Cerebellar cortex (tissue), 1 donor: ENCODE data around the gene GARNL3.
A peak's percentile ranks its signal among the peaks of the same experiment; 100 is the strongest.

Source experiments
- DNase-seq: peaks from one replicate; pipeline ENCODE4 v3.0.0-alpha.2; 2015; ENCODE audit warnings: low spot score

The GARNL3 gene

DNA sequence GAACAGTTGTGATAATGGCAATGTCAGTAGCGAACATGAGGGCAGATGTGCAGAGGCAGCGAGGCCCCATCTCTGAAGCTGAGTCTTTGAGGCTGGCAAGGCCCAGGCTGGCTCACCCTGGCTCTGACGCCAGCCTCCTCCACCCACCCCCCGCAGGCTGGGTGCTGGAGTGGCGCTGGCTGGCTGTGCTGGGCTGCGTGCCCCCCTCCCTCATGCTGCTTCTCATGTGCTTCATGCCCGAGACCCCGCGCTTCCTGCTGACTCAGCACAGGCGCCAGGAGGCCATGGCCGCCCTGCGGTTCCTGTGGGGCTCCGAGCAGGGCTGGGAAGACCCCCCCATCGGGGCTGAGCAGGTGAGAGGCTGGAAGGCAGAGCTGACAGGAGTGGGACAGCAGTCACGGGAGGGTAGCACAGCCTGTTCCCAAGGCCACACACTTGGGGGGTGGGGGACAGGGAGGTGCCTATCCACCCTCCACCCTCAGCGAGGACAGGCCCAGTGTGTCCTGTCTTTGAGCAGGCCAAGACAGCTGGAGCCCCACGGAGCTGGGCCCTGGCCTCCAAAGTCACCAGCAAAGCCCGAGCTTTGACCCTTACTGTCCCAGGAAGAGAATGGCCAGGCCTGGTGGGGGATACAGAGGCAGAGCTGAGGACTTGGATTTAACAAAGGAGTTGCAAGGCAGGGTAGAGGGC lies 138.0 kb downstream of the GARNL3 start:
- no peak for DNase-seq

DNA sequence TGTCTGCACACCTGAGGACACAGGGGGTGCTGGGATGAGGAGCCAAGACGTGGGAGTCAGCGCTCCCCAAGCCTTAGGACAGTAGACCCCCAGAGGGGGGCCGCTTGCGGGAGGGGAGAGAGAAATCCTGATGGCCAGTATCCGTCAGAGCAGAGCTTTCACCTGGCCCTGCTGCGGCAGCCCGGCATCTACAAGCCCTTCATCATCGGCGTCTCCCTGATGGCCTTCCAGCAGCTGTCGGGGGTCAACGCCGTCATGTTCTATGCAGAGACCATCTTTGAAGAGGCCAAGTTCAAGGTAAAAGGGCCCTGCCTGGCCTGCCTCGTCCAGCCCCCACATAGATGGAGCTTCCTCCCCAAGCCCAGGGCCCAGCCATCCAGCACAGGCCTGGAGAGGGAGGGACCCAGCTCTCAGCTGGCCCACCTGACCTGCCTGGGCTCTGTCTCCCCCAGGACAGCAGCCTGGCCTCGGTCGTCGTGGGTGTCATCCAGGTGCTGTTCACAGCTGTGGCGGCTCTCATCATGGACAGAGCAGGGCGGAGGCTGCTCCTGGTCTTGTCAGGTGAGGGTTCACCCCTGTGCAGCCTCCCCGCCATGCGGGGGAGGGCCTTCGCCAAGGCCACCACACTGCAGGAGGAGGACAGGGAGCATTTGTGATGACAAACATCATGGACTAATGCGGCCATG lies 139.1 kb downstream of the GARNL3 start:
- no peak for DNase-seq

DNA sequence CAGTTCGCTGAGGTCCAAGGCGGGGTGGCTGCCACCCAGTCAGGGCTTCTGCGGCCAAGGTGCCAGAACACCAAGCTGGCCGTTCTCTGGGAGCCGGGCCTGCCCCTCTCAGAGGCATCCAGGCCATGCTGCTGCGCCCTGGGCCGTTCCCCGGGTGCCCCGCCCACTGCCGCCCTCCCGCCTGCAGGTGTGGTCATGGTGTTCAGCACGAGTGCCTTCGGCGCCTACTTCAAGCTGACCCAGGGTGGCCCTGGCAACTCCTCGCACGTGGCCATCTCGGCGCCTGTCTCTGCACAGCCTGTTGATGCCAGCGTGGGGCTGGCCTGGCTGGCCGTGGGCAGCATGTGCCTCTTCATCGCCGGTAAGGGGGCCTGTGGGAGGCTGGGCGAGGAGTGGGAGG lies 140.1 kb downstream of the GARNL3 start:
- no peak for DNase-seq

DNA sequence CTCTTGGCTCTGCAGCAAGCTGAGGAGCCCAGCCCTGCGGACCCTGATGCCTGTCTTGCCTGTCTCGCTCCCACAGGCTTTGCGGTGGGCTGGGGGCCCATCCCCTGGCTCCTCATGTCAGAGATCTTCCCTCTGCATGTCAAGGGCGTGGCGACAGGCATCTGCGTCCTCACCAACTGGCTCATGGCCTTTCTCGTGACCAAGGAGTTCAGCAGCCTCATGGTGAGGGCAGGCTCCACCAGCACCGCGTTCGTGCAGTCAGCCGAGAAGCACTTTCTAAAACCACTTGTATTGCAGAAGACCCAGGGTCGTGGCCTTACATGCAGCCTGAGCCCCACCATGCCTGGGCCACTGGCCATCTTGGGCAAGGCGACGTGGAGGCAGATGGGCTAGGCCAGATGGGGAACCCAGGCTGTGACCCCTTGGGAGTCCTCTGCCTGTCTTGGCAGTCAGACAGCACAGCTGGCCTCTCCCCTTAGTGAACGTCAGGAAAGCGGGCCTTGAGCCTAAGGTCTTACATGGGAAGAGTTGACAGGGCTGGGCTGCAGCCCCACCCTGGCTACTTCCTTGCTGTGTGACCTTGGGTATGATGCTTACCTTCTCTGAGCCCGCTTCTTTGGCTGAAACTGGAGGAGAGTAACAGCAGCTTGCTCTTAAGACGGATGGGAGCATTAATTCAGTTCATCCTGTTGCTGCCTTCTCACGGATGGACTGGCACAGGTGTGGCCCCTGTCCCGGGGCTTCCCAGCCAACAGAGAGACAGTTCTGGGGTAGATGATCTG lies 141.0 kb downstream of the GARNL3 start:
- DNase-seq: no peak

DNA sequence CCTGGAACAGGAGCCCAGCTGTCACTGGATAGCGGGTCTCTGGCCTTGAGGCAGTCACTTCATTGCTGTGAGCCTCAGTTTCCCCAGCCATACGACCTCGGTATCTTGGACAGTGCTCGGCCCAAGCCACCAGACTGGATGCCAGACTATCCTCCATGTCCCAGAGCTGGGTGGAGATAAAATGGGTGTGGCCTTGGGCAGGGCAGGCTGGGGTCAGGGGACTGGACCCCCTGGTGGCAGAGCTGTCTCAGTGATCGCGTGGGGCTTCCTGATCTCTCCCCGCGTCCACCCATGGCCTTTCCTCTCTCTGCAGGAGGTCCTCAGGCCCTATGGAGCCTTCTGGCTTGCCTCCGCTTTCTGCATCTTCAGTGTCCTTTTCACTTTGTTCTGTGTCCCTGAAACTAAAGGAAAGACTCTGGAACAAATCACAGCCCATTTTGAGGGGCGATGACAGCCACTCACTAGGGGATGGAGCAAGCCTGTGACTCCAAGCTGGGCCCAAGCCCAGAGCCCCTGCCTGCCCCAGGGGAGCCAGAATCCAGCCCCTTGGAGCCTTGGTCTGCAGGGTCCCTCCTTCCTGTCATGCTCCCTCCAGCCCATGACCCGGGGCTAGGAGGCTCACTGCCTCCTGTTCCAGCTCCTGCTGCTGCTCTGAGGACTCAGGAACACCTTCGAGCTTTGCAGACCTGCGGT lies 142.4 kb downstream of the GARNL3 start:
- no peak for DNase-seq

DNA sequence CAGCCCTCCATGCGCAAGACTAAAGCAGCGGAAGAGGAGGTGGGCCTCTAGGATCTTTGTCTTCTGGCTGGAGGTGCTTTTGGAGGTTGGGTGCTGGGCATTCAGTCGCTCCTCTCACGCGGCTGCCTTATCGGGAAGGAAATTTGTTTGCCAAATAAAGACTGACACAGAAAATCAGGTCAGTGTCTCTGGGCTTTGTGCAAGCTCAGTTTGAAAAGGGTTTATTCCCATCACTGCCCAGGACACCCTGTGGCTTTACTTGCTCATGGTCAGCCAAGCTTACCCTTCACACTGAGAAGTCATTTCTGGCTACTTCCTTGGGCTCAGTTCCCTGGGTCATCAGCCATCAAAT lies 142.9 kb downstream of the GARNL3 start:
- peak; percentile 97 for DNase-seq

DNA sequence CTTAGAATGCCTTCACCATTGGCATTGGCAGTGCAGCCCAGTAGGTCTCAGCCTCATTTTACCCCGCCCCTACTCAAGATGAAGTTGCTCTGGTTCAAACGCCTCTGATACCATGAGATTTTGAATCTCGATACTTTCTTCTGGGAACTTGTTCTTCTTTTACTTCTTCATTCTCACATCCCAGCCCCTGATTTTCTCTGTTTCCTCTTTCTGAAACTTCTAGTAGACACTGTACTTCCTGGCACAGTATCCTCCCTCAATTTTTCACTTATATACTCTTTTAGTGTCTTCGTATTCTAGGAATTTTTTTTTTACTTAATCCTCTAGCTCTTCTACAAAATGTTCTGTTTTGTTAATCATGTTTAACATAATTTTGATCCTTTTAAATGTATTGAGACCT lies 146.5 kb downstream of the GARNL3 start:
- no peak for DNase-seq

DNA sequence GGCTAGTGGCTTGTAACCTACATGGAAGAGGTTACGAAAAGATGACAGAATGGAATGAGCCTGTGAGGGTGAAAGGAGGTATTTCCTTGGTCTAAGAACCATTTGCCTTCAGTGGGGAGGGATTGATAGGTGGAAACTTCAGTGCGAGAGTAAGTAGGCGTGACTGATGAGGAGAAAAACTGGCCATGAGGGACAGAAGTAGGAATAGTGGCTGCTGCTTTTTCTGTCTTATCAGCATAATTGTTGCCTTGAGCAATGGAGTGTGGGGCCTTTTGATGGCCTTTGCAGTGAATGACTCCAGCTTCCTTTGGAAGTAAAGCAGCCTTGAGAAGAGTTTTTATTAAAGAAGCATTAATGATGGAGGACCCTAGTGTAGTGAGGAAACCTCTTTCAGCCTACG lies 150.6 kb downstream of the GARNL3 start:
- DNase-seq: no peak

DNA sequence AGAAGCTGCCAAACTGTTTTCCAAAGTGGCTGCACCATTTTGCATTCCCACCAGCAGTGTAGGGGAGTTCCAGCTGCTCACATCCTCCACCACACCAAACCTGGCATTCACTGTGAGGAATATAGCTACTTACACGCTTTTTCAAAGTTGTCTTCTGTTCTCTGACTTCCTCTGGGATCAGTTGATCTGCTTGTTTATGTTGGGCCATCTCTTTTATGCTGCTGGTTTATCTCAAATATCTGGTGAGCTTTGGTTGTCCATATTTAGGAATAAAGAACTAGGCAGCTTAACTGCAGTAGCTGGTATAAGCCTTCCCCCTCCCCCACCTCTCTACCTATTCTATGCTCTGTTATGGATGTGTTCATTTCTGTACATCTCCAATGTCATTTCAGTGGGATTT lies 151.1 kb downstream of the GARNL3 start:
- DNase-seq: no peak

DNA sequence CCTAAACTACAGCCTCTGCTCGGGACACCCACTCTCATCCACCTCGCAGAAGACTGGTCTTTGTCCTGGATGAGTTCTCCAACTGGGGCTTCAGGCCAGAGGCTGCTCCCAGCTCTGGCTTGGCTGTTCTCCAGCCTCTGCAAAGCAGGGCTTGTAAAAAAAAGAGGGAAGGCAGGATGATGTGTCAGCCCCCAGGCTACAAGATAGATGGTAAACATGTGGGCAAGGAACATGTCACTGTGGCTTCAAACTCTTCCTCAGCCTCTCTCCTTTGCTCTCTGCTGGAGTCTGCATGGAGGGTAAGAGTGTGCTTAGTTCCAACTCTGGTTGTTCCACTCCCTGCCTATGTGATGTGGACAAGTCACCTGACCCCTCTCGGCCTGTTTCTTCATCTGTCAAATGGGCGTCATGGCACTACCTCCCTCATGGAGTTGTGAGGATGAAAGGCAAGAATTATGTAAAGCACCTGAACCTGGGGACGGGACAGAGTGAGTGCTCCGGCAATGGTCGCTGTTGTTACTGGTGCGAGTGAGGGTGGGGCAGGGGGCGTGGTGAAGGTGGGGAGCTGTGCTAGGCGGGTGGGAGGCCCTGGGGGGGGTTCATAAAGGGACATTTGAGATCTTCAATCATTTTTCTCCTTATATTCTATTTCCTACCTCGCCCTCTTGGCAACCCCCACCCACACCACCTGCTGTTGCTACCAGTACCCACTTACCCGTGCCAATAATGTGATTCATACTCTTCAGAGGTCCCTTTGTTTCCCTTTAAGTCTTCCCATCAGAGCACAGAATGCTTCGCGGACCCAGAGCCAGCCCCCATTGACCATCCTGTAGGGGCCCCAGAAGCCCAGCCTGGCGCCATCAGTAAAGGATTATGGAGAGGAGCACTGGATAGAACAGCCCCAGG lies 152.8 kb downstream of the GARNL3 start:
- DNase-seq: no peak

DNA sequence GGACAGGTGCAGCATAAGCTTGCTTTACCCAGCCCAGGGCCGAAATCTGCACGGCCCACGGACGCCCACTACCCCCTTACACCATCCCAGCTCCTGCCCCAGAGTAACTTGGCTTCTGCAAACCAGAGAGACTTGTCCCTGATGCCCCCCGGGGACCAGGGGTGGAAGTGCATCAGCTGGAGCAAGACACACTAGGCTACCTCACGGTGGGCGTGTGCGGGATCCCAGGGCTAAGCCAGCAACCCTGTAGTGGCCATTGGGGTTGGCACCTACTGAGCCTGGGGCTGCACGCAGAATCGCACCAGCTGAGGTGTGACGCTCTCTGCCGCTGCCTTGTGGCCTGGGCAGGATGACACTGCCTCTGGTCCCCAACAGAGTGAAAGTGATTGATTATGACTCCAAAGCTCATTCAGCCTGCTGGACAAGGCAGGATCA lies 153.5 kb downstream of the GARNL3 start:
- no peak for DNase-seq

DNA sequence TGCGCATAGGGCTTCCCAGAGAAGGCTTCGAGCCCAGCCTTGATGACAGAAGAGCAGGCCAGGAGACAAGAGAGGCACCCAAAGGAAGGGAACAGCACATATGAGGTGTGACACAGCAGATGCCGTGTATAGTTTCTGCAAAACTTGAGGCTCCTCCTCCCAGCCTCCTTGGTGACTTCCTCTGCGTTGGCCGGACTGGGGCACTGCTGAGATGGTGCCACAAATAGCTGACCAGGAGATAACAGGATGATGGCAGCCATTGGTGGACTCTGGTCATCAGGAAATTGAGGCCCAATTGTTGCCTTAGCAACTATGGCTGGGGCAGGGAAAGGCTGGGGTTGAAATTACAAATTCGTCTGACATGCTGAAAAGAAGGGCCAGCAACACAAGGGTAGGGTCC lies 154.8 kb downstream of the GARNL3 start:
- DNase-seq: no peak

DNA sequence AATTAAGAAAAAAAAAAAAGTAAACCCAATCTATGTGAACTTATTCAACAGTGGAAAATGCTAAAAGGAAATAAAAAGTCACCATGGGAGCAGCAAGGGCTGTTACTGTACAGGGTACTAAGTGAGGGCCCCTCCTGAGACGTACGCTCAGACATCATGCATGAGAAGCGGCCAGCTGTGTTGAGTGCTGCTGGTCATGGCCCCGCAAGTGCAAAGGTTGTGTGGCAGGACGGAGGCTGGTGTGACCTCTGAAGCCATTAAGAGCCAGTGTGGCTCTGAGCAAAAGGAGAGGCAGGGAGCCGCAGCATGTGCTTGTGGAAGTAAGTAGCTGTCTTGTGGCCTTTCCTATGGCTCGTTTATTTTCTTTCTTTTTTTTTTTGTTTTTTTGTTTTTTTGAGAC lies 156.5 kb downstream of the GARNL3 start:
- DNase-seq: no peak

DNA sequence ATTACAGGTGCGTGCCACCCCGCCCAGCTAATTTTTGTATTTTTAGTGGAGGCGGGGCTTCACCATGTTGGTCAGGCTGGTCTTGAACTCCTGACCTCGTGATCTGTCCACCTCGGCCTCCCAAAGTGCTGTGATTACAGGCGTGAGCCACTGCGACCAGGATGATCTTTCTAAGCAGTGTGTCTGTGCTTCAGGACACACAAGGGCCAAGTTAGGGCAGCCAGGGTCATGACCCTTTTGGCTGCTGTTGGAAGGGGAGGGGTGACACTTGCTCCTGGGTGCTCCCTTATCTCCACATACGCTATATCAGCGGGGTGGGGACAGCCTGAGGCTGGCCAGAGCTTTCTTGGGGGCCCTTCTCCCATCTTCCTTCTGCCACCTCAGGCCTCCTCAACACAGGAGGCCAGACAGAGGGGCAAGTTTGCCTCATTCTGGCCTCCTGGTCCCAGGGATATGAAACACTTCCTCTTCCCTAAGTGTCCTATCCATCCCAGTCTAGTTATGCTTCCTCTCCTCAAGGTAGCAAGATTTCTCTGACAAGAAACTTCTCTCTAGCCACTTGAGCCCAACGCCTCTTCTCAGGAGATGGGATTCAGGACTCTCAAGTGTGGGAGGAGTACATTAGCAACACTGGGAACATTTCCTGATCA lies 157.7 kb downstream of the GARNL3 start:
- no peak for DNase-seq

DNA sequence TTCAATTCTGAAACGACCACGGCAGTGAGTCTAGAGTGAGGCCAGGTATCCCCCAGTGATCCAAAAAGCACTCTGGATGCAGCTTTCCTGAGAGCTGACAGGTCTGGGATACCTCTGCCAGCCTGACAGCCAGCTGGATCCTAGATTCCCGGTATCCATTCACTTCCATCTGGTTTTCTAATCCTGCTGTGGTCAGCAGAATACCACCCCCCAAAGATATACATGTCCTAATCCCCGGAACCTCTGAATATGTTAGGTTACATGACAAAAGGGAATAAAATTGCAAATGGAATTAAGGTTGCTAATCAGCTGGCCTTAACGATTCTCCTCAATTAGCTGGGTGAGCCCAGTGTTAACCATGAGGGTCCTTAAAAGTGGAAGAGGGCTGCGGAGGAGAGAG lies 158.2 kb downstream of the GARNL3 start:
- no peak for DNase-seq

DNA sequence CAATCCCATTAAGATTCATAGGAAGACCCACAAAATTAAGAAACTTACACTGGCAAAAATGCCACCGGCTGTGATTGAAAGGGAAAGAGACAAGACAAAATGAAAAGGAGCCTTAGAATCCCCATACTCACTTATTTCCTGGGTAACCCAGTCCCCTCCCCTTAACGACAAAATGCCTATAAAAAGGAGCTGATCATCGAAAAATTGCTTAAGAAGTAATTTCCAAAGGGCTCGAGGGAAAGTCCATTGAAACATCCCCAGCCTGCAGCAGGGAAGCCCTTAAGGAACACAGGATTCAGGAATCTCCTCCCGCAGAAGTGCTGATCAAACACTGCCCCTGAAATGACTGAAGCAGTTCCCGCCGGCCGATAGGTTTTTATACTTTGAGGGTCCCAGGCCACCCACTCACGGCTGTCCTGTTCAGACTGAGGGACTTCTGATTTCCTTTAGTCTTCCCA lies 158.9 kb downstream of the GARNL3 start:
- DNase-seq: no peak

DNA sequence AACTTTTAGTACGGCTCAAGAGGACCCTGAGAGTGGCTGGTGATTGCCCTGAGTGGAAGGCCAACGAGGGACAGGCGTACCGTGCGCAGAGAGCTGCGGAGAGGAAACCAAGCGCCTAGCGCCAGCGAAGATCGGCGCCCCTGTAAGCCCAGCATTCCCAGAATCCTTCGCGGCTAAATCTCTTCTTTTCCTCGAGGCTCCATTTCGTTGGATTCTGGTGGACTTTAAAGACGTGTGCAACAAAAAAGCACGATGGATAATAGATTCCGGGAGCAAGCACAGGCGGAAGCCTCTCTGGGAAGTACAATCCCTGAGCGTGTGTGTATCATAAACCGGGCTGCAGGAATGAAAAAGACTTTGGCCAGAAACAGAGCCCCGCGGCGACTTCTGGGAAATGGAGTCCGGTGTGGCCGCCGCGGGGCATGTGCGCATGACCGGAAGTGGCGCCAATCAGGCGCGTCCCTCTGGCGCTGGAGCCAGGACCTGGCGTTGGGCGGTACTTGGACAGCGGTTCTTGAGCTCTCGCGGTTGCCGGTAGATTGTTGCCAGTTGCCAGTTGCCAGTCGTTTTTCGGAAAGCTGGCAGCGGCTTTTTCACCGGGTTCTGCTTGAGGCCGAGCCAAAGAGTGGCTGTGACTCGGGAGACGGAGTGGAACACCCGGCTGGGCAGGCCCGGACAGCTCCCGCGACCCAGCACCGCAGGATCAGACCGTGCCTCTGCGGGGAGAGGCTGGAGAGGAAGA lies 159.5 kb downstream of the GARNL3 start, which contains the start of gene ZNF79:
TSS of gene ZNF79 (plus strand) at position 449 of the 742 bp plus-strand sequence. CDS start 406 bp downstream, outside the sequence.
- peak; percentile 93 for DNase-seq

DNA sequence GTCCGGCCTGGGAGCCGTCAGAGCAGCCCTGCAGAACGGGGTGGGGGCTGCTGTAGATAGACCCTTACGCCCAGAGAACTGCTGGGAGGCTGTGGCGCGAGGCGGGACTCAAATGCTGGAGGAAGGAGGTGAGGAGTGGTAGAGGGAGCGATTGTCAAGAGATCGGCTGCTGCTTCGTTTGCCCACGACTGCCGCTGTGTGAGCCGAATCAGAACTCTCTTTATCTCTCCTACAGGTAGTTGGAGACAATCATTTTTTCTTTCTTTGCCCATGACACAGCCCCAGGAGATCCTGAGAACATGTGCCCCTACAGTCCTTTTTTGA lies 160.1 kb downstream of the GARNL3 start:
- DNase-seq: peak; percentile 39

DNA sequence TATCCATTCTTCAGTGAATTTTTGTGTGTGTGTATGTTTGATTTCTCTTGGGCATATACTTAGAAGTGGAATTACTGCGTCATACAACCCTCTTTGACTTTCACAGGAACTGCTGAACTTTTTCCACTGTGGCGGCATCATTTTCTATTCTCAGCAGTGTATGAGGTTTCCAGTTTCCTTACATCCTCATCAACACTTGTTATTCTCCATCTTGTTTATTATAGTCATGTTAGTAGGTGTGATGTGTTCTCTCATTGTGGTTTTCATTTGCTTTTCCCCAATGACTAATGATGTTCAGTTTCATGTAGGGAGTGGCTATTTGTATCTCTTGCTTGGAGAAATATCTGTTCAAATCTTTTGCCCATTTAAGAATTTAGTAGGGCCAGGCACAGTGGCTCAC lies 162.2 kb downstream of the GARNL3 start:
- DNase-seq: no peak

DNA sequence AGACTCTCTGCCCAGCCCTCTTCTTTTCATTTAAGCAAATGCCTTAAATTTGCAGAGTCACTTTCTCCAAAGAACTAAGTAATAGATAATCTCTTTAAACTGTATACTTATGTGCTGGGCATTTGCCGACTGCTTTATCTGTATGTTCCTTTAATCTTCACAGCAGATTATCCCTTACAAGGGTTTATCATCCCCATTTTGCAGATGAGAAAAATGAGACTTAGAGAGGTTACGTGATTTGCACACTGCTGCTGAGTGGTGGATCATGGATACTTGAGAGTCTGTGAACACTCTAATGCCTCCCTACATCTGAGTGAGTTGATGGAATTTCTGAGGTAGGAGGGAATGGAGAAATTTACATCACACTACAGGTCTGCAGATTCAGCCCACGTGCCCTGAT lies 163.8 kb downstream of the GARNL3 start:
- no peak for DNase-seq
